Stimulated activated CD8-positive, alpha-beta memory T cell treated with anti-CD3 and anti-CD28 coated beads, Interleukin-12 subunit alpha, Interleukin-12 subunit beta, amount 100 ng/mL, for 1 hour (primary cell): ENCODE data around the gene PKDCC.

Source experiments
- DNase-seq: peaks from one replicate; pipeline ENCODE4 v3.0.0-alpha.2; 2020; ENCODE audit warnings: low read depth

The PKDCC gene

GRCh38 chr2:42089340-42089925, 41.6 kb downstream of the PKDCC start:
- no peak for DNase-seq

- no peak for DNase-seq
Observed at GRCh38 chr2:42090216-42090615, 42.4 kb downstream of the PKDCC start.

GRCh38 chr2:42091671-42092070, 43.9 kb downstream of the PKDCC start:
- no peak for DNase-seq

GRCh38 chr2:42092084-42092996, 44.5 kb downstream of the PKDCC start:
- no peak for DNase-seq

DNA sequence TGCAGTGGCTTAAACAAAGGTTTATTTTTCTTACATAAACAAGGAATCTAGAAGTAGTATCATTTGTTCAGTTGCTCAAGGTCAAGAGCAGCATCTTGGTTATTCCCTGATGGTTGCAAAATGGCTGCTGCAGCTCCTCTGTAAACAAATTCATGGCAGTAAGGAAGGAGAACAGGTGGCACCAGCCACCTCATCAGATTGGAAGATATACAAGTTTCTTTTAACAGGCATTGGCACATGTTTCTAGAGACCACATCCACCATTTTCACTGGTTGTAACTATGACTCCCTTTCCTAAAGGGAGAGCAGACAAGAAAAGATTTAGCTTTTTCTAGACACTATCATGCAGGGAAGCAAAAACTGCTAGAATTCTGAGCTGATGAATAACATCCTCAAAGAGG, 46.3 kb downstream of the PKDCC start:
- no peak for DNase-seq

GRCh38 chr2:42095923-42096408, 48.1 kb downstream of the PKDCC start:
- peak; percentile 67 for DNase-seq

- no peak for DNase-seq
Observed at GRCh38 chr2:42096869-42097591, 49.2 kb downstream of the PKDCC start.

DNA sequence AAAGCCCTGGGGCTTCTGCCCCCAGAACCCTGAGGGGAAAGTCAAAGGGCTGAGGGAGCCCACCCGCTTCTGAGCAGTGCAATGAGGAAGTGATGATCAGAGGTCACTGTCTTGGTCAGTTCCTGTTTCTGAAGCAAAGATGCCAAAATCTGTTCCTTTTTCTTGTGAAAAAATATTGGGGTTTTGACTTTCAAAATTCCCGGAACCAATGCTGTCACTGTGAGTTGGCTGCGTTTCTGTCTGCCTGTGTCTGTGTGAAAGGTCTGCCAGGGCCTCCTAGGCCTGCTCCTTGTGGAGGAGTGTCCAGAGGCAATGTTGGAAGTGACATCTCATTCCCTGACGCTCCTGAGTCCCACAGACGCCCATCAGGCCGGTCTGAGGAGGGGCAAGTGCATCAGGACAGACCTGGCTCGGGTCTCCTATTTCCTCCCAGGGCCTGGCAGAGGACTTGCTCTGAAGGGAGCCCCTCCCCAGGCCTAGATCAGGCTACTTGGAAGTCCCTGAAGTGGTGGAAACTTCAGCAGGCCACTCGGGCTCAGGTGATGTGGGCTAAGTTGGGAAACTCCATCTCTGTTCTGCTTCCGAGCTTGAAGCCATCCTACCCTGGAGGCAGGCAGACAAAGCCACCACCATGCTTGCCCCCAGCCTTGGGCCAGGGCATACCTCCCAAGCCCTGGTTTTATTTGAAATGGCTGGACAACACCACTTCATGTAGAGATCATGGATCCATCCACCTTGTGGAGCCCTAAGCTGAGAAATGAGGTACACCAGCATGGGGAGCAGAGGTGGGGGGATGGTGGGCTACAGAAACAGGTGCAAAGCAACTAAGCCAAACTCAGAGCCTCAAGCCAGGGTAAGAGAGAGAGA, 51.0 kb downstream of the PKDCC start:
- no peak for DNase-seq

DNA sequence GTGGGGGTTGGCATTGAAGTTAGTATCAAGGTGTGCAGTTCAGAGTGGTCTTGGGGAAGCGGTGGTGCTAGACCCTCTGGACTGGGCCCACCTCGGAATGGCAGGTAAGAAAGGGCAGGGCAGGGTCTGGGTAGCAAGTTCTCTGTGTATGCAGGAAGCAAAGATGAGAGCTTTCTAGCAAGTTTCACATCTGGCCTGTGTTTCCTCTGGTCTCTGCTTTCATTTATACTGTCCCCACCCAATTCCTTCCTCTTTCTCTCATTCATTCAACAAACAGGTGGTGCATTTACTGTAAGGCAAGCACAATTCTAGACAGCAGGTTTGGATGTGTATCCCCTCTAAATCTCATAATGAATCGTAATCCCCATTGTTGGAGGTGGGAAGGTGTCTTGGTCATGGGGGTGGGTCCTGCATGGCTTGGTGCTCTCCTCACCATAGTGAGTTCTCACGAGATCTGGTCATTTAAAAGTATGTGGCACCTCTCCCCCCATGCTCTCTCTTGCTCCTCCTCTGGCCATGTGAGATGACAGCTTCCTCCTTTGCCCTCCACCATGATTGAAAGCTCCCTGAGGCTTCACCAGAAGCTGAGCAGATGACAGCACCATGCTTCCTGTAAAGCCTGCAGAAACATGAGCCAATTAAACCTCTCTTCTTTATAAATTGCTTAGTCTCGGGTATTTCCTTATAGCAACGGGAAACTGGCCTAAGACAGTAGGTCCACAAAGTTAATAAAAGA, 51.8 kb downstream of the PKDCC start:
- DNase-seq = no peak

- DNase-seq = no peak
Observed at GRCh38 chr2:42100683-42101205, 52.9 kb downstream of the PKDCC start.

- DNase-seq = no peak
Observed at GRCh38 chr2:42101206-42102023, 53.6 kb downstream of the PKDCC start.

DNA sequence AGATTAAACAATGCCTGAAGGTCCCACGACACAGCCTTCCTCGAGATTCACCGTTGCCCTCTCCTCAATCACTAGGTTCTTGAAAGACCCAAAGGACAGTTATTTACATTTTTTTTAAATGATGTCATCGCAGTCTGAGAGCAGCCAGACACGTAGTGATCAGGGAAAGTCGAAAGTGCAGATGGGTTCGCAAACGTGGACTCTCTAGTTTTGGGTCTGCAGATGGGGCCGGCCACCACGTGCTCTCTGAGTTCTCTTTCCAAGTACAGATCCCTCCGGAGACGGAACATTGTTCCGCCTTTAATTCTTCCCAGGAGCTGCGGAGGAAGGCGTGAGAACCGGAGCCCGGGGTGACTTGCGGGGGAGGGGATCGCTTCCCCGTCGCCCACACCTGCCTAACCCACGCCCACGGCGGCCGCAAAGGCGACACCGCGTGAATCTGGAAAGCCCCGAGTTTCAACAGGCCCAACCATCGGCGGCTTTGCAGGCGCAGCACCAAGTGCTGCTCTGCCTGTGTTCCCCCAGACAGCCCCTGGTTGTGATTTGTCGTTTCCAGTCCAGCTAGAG, 54.3 kb downstream of the PKDCC start:
- DNase-seq = peak; percentile 91

GRCh38 chr2:42102591-42103450, 55.0 kb downstream of the PKDCC start:
- no peak for DNase-seq

GRCh38 chr2:42103829-42104228, 56.0 kb downstream of the PKDCC start:
- DNase-seq = no peak

GRCh38 chr2:42104621-42105020, 56.8 kb downstream of the PKDCC start:
- no peak for DNase-seq

DNA sequence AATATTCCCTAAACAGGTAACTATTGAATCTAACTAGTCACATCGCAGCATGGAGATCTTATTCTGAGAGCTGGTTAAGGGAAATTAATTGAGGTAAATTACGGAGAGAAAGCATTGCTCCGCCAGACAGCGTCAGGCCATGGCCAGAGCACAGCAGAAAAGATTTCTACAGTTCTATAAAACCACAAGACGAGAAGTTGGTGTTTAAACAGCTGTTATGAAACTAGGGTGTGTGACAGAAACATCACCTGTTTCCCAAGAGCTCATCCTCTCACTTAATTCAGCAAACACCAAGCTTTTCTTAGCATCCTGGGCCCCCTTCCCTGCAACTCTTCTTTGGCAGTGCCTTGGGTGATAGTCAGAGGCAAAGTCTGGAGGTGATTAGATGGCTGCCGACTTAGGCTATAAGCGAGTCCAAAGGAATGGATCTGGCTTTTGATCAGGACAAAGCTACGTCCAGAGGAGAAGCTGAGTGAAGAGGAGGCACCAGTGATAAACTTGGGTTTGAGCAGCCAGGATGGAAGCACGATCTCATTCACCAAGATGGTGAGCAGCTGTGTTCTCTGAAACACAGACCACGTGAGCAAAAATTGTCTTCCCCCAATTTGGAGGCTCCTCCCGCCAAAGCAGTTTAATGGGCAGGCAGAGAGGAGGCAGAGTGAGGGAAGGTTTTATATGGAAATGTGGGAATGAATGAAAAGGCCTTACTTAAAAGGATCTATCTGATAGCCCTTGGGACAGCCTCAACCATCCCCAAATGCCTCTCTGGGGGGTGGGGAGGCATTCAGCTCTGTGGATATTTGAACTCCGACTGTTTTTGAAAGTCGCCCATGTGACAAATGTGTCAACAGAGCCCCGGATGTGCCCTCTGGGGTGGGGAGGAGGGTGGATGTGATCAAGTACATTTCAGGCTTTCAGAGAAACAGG, 57.8 kb downstream of the PKDCC start:
- peak; percentile 58 for DNase-seq

- DNase-seq = no peak
Observed at GRCh38 chr2:42106257-42106816, 58.5 kb downstream of the PKDCC start.
